H9 (cell line): ENCODE results near the gene SPSB2. TPM values are rescaled to one million over a fixed set of nuclear protein-coding genes. Genes with fewer than 3 reads are reported as not detected.

Source experiments
- DNase-seq: peaks from one replicate; pipeline ENCODE4 v3.0.0-alpha.2; 2017
- H2AFZ ChIP-seq: one replicate; pipeline ENCODE4 v1.6.1; 2013; ENCODE audit warnings: mild to moderate bottlenecking, low read length, control low read depth, moderate library complexity
- H2AK5ac ChIP-seq: 2 replicates; pipeline ENCODE4 v1.6.1; 2013; ENCODE audit warnings: low read length, control low read depth, mixed read lengths; ENCODE audit not compliant: insufficient read length
- H2BK120ac ChIP-seq: one replicate; pipeline ENCODE4 v1.6.1; 2013; ENCODE audit warnings: low read depth, mild to moderate bottlenecking, low read length, control low read depth, inconsistent platforms; ENCODE audit not compliant: poor library complexity, severe bottlenecking
- H2BK12ac ChIP-seq: 2 replicates; pipeline ENCODE4 v1.6.1; 2013; ENCODE audit warnings: low read length, control low read depth, mixed read lengths, low read depth; ENCODE audit not compliant: insufficient read length
- H2BK15ac ChIP-seq: 2 replicates; pipeline ENCODE4 v1.6.1; 2013; ENCODE audit warnings: low read depth, low read length, control low read depth
- H2BK20ac ChIP-seq: one replicate; pipeline ENCODE4 v1.6.1; 2013; ENCODE audit warnings: low read depth, mild to moderate bottlenecking, low read length, control low read depth, inconsistent platforms; ENCODE audit not compliant: poor library complexity, severe bottlenecking
- H2BK5ac ChIP-seq: 2 replicates; pipeline ENCODE4 v1.6.1; 2013; ENCODE audit warnings: low read length, control low read depth, mixed read lengths; ENCODE audit not compliant: insufficient read length
- H3K14ac ChIP-seq: 2 replicates; pipeline ENCODE4 v1.6.1; 2013; ENCODE audit warnings: low read length, control low read depth; ENCODE audit not compliant: insufficient read depth
- H3K18ac ChIP-seq: 2 replicates; pipeline ENCODE4 v1.6.1; 2013; ENCODE audit warnings: low read depth, mild to moderate bottlenecking, mixed read lengths, low read length, control low read depth; ENCODE audit not compliant: insufficient read length
- H3K23ac ChIP-seq: 2 replicates; pipeline ENCODE4 v1.6.1; 2013; ENCODE audit warnings: low read length, control low read depth, mixed read lengths, low read depth; ENCODE audit not compliant: insufficient read length
- H3K23me2 ChIP-seq: 2 replicates; pipeline ENCODE4 v1.6.1; 2013; ENCODE audit warnings: low read depth, mild to moderate bottlenecking, mixed read lengths, low read length, control low read depth; ENCODE audit not compliant: insufficient read length, poor library complexity, severe bottlenecking
- H3K27ac ChIP-seq: 2 replicates; pipeline ENCODE4 v1.5.1; 2013; ENCODE audit warnings: low read length, control low read depth, mixed read lengths, low read depth; ENCODE audit not compliant: insufficient read length
- H3K27me3 ChIP-seq: 2 replicates; pipeline ENCODE4 v1.6.1; 2013; ENCODE audit warnings: low read length, control low read depth, inconsistent platforms; ENCODE audit not compliant: insufficient read depth
- H3K4ac ChIP-seq: 2 replicates; pipeline ENCODE4 v1.6.1; 2013; ENCODE audit warnings: low read depth, mild to moderate bottlenecking, control low read depth, inconsistent platforms, low read length, moderate library complexity
- H3K4me1 ChIP-seq: 2 replicates; pipeline ENCODE4 v1.6.1; 2013; ENCODE audit warnings: low read length, control low read depth, inconsistent platforms; ENCODE audit not compliant: insufficient read depth
- H3K4me2 ChIP-seq: 2 replicates; pipeline ENCODE4 v1.6.1; 2013; ENCODE audit warnings: low read length, control low read depth, mixed read lengths; ENCODE audit not compliant: insufficient read length, insufficient read depth
- H3K56ac ChIP-seq: 2 replicates; pipeline ENCODE4 v1.6.1; 2013; ENCODE audit warnings: low read depth, mild to moderate bottlenecking, mixed read lengths, low read length, control low read depth; ENCODE audit not compliant: insufficient read length
- H3K79me1 ChIP-seq: 2 replicates; pipeline ENCODE4 v1.6.1; 2013; ENCODE audit warnings: low read depth, mild to moderate bottlenecking, moderate library complexity, low read length, control low read depth, inconsistent platforms; ENCODE audit not compliant: insufficient read depth, poor library complexity, severe bottlenecking
- H3K79me2 ChIP-seq: 2 replicates; pipeline ENCODE4 v1.6.1; 2013; ENCODE audit warnings: low read length, control low read depth, inconsistent platforms; ENCODE audit not compliant: insufficient read depth
- H3K9ac ChIP-seq: 2 replicates; pipeline ENCODE4 v1.6.1; 2013; ENCODE audit warnings: low read length, control low read depth, mixed read lengths; ENCODE audit not compliant: insufficient read length; ENCODE audit errors: extremely low read depth
- H3K9me3 ChIP-seq: one replicate; pipeline ENCODE4 v1.6.1; 2013; ENCODE audit warnings: low read depth, low read length, inconsistent platforms; ENCODE audit not compliant: control insufficient read depth
- H3T11ph ChIP-seq: one replicate; pipeline ENCODE4 v1.6.1; 2013; ENCODE audit warnings: mild to moderate bottlenecking, low read length, control low read depth, inconsistent platforms
- H4K20me1 ChIP-seq: one replicate; pipeline ENCODE4 v1.6.1; 2013; ENCODE audit not compliant: control insufficient read depth, insufficient read length, insufficient read depth
- H4K5ac ChIP-seq: 2 replicates; pipeline ENCODE4 v1.6.1; 2013; ENCODE audit warnings: low read depth, mild to moderate bottlenecking, mixed read lengths, low read length, control low read depth; ENCODE audit not compliant: insufficient read length
- H4K8ac ChIP-seq: replicated peaks from 2 replicates; pipeline ENCODE4 v1.6.1; 2013; ENCODE audit warnings: low read length, control low read depth, mixed read lengths, low read depth; ENCODE audit not compliant: insufficient read length
- H4K91ac ChIP-seq: 2 replicates; pipeline ENCODE4 v1.6.1; 2013; ENCODE audit warnings: low read depth, mild to moderate bottlenecking, moderate library complexity, mixed read lengths, low read length, control low read depth; ENCODE audit not compliant: insufficient read length
- H3K27ac Mint-ChIP-seq, 3 experiments: 2 replicates in 2 of 3; 3 replicates in 1 of 3; pipeline ENCODE4 v1.8.0; 2020 to 2021; ENCODE audit warnings: mixed read lengths in 3 of 3, mild to moderate bottlenecking in 1 of 3, moderate library complexity in 1 of 3
- H3K27me3 Mint-ChIP-seq: 2 replicates; pipeline ENCODE4 v1.8.0; 2021; ENCODE audit warnings: low read depth, mild to moderate bottlenecking, moderate library complexity, mixed read lengths
- H3K36me3 Mint-ChIP-seq, 3 experiments: 2 replicates in 2 of 3; 3 replicates in 1 of 3; pipeline ENCODE4 v1.8.0; 2020 to 2021; ENCODE audit warnings: low read depth in 3 of 3, mixed read lengths in 3 of 3; ENCODE audit not compliant: insufficient read depth in 1 of 3
- H3K4me1 Mint-ChIP-seq, 2 experiments: 2 replicates each; pipeline ENCODE4 v1.8.0; 2020; ENCODE audit warnings: mixed read lengths in 2 of 2
- H3K4me3 Mint-ChIP-seq, 2 experiments: 2 replicates in 1 of 2; 3 replicates in 1 of 2; pipeline ENCODE4 v1.8.0; 2020 to 2021; ENCODE audit warnings: mild to moderate bottlenecking in 2 of 2, mixed read lengths in 2 of 2, moderate library complexity in 1 of 2
- H3K9me3 Mint-ChIP-seq, 2 experiments: 2 replicates in 1 of 2; 3 replicates in 1 of 2; pipeline ENCODE4 v1.8.0; 2020; ENCODE audit warnings: mild to moderate bottlenecking in 2 of 2, mixed read lengths in 2 of 2, moderate library complexity in 1 of 2
- WGBS: extraction: QIAGEN DNeasy Blood & Tissue Kit; methylation state at CpG from one replicate; pipeline ENCODE4 v1.1.7; 2013; ENCODE audit warnings: missing lambda C conversion rate, low lambda C conversion rate, mixed read lengths; ENCODE audit not compliant: insufficient read length; ENCODE audit errors: extremely low coverage; 5-methylcytosine and 5-hydroxymethylcytosine counted together
- total RNA-seq: library from RNA; stranded (reverse); gene quantifications from 2 replicates; pipeline ENCODE4 v1.2.1, GENCODE V29; 2021
- TF ChIP-seq, protein P1 (sequence below): fragments of 200-600 bp; sonication (generic); conservative IDR thresholded peaks from 3 replicates; pipeline ENCODE4 v1.8.0; 2021; ENCODE audit warnings: antibody characterized with exemption, mild to moderate bottlenecking

Gene SPSB2
- total RNA-seq, 1 experiment from 2014 or later: 13.7 TPM

DNA sequence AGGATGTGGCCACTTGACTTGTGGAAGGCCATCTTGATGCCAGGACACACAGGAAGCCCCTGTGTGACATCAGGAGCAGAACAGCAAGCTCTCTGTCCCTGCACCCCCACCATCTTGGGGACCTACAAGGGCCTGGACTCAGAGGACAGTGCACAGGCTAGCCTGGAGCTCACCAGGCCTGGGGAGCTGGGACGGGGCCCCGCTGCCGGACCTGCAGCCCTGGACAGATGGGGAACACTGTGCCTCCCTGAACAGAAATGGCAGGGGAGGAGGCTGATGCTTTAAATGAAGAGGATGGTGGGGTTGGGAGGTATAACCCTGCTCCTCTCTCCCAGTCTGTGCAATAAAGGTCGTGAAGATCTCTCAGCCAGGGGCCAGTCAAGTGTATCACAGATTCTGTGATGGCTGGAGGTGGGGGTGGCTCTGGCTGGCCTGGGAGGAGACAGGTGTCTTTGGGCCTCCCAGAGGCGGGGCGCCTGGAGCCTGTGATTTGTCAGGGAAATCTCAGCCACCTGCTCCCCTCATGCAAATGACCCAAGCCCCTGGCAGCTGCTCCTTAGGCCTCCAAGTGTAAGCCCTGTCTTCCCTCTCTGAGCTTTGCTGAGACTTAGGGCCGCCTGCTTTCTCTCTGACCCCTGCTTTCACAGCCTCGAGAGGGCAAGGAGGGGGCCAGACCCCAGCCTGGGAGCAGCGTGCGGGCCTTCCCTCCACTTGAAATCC lies 33.5 kb downstream of the SPSB2 start:
- Histone ChIP-seq H3K23me2 (no peaks in the 10 kb centered on the region), H3K18ac (no peak overlapping the region), H2BK12ac (no peak overlapping the region), H4K91ac (no peak overlapping the region), H3K79me2 (no peaks in the 10 kb centered on the region), H2BK15ac (no peak overlapping the region), H4K8ac (no peak overlapping the region), H3K27me3 (no peaks in the 10 kb centered on the region), H2AK5ac (no peak overlapping the region), H2BK120ac (no peak overlapping the region), H2BK20ac (no peak overlapping the region), H3T11ph (no peak overlapping the region), H3K4ac (no peak overlapping the region), H2AFZ (no peak overlapping the region), H3K9me3 (no peaks in the 10 kb centered on the region), H3K79me1 (no peaks in the 10 kb centered on the region), H3K27ac (no peak overlapping the region), H3K4me2 (no peak overlapping the region), H3K56ac (no peak overlapping the region), H3K4me1 (no peaks in the 10 kb centered on the region), H4K20me1 (no peaks in the 10 kb centered on the region), H3K9ac (no peak overlapping the region), H3K14ac (no peak overlapping the region), H2BK5ac (no peak overlapping the region), H4K5ac (no peak overlapping the region), H3K23ac (no peak overlapping the region)
- peaks cover 29 to 71% (median 70%) of the 10 kb centered on the region in 3 experiments for H3K36me3 Mint-ChIP-seq
- WGBS: no CpG with 5 or more reads among the region's 10 CpGs
- DNase-seq: peak; percentile 88
- H3K4me1 Mint-ChIP-seq: peaks cover 4 to 28% of the 10 kb centered on the region in 2 experiments; a peak in 3 of 4 replicates
- H3K4me3 Mint-ChIP-seq: no peak overlapping the region
- H3K27ac Mint-ChIP-seq: peak overlapping the region in 2 of 3 experiments; percentile 39 to 67; a peak in 2 of 7 replicates
- no peaks in the 10 kb centered on the region for H3K27me3 Mint-ChIP-seq
- H3K9me3 Mint-ChIP-seq: no peaks in the 10 kb centered on the region; a peak in 1 of 5 replicates
- TF ChIP-seq, protein P1, sequence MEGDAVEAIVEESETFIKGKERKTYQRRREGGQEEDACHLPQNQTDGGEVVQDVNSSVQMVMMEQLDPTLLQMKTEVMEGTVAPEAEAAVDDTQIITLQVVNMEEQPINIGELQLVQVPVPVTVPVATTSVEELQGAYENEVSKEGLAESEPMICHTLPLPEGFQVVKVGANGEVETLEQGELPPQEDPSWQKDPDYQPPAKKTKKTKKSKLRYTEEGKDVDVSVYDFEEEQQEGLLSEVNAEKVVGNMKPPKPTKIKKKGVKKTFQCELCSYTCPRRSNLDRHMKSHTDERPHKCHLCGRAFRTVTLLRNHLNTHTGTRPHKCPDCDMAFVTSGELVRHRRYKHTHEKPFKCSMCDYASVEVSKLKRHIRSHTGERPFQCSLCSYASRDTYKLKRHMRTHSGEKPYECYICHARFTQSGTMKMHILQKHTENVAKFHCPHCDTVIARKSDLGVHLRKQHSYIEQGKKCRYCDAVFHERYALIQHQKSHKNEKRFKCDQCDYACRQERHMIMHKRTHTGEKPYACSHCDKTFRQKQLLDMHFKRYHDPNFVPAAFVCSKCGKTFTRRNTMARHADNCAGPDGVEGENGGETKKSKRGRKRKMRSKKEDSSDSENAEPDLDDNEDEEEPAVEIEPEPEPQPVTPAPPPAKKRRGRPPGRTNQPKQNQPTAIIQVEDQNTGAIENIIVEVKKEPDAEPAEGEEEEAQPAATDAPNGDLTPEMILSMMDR: no peak
